Uterus (tissue), 4 donors: ENCODE results near the gene SKAP1. TPM values are rescaled to one million over a fixed set of nuclear protein-coding genes. Genes with fewer than 3 reads are reported as not detected.

ENCODE experiments used
- DNase-seq, 2 donors: peaks; one replicate each; pipeline ENCODE4 v3.0.0-alpha.2; 2019 to 2020
- H3K27ac ChIP-seq, 2 donors: fragments of 200-600 bp; sonication (generic); 1 replicate in 1 of 2; 2 replicates in 1 of 2; pipeline ENCODE4 v1.5.1; 2016 to 2018
- H3K27me3 ChIP-seq, 2 donors: fragments of 200-600 bp; sonication (generic); one replicate each; pipeline ENCODE4 v1.5.1; 2018 to 2019; ENCODE audit warnings: control low read depth in 1 of 2
- H3K36me3 ChIP-seq, 2 donors: fragments of 200-600 bp; sonication (generic); one replicate each; pipeline ENCODE4 v1.5.1; 2019; ENCODE audit warnings: control low read depth in 1 of 2
- H3K4me1 ChIP-seq, 2 donors: fragments of 200-600 bp; sonication (generic); one replicate each; pipeline ENCODE4 v1.5.1; 2018 to 2019; ENCODE audit warnings: control low read depth in 1 of 2
- H3K4me3 ChIP-seq, 2 donors: fragments of 200-600 bp; sonication (generic); 1 replicate in 1 of 2; 2 replicates in 1 of 2; pipeline ENCODE4 v1.5.1; 2018 to 2019; ENCODE audit warnings: mild to moderate bottlenecking in 1 of 2
- H3K9me3 ChIP-seq, 2 donors: fragments of 200-600 bp; sonication (generic); one replicate each; pipeline ENCODE4 v1.5.1; 2019; ENCODE audit warnings: control low read depth in 1 of 2
- CTCF ChIP-seq, 4 experiments: fragments of 200-600 bp in 2 of 4; fragments of 450-650 bp in 2 of 4; sonication (generic) in 2 of 4; IDR thresholded peaks; one replicate each; pipeline ENCODE4 v1.5.1; 2016 to 2019; ENCODE audit warnings: antibody characterized with exemption in 4 of 4, mild to moderate bottlenecking in 2 of 4, moderate library complexity in 1 of 4
- POLR2A ChIP-seq, 2 donors: fragments of 450-650 bp; IDR thresholded peaks; one replicate each; pipeline ENCODE4 v1.6.1; 2016; ENCODE audit warnings: antibody characterized with exemption in 2 of 2, mild to moderate bottlenecking in 1 of 2, moderate library complexity in 1 of 2
- intact Hi-C: fragments of 100-400 bp; cut with DNase I; formaldehyde crosslinking; loops from one replicate; pipeline ENCODE4 v1.15.1; 2023; ENCODE audit warnings: low total_unique reads
- total RNA-seq, 4 donors: library from RNA; depleted of rRNA in 3 of 4; stranded (reverse); fragments of >200 nt in 3 of 4; gene quantifications; one replicate each; pipeline versions ENCODE4 v1.1.0 to v1.2.4, GENCODE V29; 2014 to 2023
- donor health status: DM: yes; HTN: yes; CAD: no.

SKAP1 gene
- total RNA-seq, 4 donors from 2014 or later, result 0.51 to 2.4 (median 1.9) TPM; not detected in 1

GRCh38 chr17:48152289-48152688 lies 277.7 kb downstream of the SKAP1 start:
- Histone ChIP-seq H3K9me3 (no peaks in the 10 kb centered on the region), H3K36me3 (no peaks in the 10 kb centered on the region), H3K27ac (no peak overlapping the region), H3K27me3 (peaks cover 0 to 29% of the 10 kb centered on the region in 2 donors), H3K4me3 (no peak overlapping the region), H3K4me1 (no peaks in the 10 kb centered on the region)
- intact Hi-C loops, result no loop called here
- TF ChIP-seq CTCF (IDR thresholded peaks at IDR 0.05), result no peak
- TF ChIP-seq POLR2A (IDR thresholded peaks at IDR 0.05), result no peak
- no peak for DNase-seq

GRCh38 chr17:48151220-48151619 lies 278.8 kb downstream of the SKAP1 start:
- Histone ChIP-seq H3K4me3 (no peak overlapping the region), H3K9me3 (no peaks in the 10 kb centered on the region), H3K4me1 (no peaks in the 10 kb centered on the region), H3K27ac (no peak overlapping the region), H3K36me3 (no peaks in the 10 kb centered on the region), H3K27me3 (peaks cover 0 to 30% of the 10 kb centered on the region in 2 donors)
- no peak for TF ChIP-seq CTCF (IDR thresholded peaks at IDR 0.05)
- TF ChIP-seq POLR2A (IDR thresholded peaks at IDR 0.05), result no peak
- no peak for DNase-seq
- intact Hi-C loops, result no loop called here

DNA sequence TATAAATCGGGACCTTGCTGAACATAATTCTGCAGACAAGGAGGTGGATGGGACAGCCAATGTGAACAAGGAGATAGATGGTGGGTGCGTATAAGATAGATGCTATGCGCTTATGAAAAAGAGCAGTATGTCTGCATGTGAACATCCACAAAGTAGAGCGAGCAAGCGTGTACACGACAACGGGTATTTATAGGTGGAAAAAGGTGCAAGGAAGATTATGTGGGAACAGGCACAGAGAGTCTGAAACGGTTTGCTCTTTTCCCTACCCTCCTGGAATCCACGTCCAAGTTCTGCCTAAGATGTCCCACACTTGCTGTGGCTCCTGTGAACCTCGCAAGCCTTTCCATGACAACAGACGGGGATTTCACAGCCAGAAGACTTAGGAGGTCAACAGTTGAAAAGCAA lies 279.4 kb downstream of the SKAP1 start:
- Histone ChIP-seq H3K4me3 (no peak overlapping the region), H3K36me3 (no peaks in the 10 kb centered on the region), H3K9me3 (no peaks in the 10 kb centered on the region), H3K27ac (no peak overlapping the region), H3K27me3 (peaks cover 0 to 30% of the 10 kb centered on the region in 2 donors), H3K4me1 (no peaks in the 10 kb centered on the region)
- intact Hi-C loops, result no loop called here
- no peak for DNase-seq
- TF ChIP-seq POLR2A (IDR thresholded peaks at IDR 0.05) (no peak), CTCF (IDR thresholded peaks at IDR 0.05) (no peak)

- Histone ChIP-seq H3K4me1 (no peaks in the 10 kb centered on the region), H3K9me3 (no peaks in the 10 kb centered on the region), H3K27ac (no peak overlapping the region), H3K36me3 (no peaks in the 10 kb centered on the region), H3K4me3 (no peak overlapping the region), H3K27me3 (peaks cover 0 to 30% of the 10 kb centered on the region in 2 donors)
- DNase-seq, result no peak
- no peak for TF ChIP-seq POLR2A (IDR thresholded peaks at IDR 0.05)
- TF ChIP-seq CTCF (IDR thresholded peaks at IDR 0.05), result no peak
- intact Hi-C loops, result no loop called here
These were observed 280.1 kb downstream of the SKAP1 start for GRCh38 chr17:48149787-48150463.

DNA sequence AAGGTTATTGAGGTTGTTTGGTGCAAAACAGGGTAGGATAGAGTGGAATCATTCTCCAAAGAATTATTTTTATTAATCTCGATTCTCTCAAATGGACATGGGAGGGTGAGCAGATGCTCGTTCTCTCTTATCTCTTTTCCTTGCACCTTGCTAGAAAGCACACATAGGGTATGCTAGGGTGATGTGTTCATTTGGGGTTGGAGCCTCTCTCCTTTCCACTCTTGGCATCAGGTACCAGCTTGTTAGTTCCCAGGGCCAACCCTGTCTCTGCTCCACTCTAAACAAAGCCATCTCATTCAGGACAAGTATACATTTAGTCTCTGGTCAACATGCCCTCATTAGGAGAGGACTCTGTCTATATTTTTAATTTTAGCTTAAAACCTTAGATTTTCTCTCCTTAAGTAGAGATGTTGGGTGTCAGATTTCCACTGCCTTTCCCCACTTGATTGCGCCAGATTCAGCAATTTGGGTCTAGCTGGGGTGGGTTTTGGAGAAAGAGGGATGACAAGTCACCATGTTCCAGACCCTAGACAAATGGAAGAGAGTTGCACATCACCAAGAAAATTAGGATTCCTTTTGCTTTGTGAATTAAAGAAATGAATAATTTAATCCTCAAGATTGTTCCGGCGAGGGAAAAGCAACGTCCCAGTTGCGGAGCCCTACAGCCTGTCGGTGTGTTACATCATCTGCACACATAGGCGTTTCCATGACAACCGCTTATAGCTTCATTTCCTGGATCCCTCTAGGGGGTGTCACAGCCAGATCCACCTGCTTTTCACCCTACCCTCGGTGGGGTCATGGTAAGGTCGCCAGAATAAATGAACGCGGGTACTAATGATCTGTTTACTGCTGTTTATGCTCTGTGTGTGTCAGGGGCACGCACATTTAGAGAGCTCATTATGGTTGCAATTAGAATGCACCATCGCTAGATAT lies 280.9 kb downstream of the SKAP1 start:
- no peaks in the 10 kb centered on the region for H3K4me1 ChIP-seq
- peaks cover 0 to 30% of the 10 kb centered on the region in 2 donors for H3K27me3 ChIP-seq
- no peak for DNase-seq
- H3K9me3 ChIP-seq, result no peaks in the 10 kb centered on the region
- no peak overlapping the region for H3K27ac ChIP-seq
- TF ChIP-seq POLR2A (IDR thresholded peaks at IDR 0.05) (no peak), CTCF (IDR thresholded peaks at IDR 0.05) (no peak)
- no peak overlapping the region for H3K4me3 ChIP-seq
- no peaks in the 10 kb centered on the region for H3K36me3 ChIP-seq
- intact Hi-C loops, result no loop called here
